B cell (primary cell): ENCODE data around the gene GJA1. TPM values are rescaled to one million over a fixed set of nuclear protein-coding genes. Genes with fewer than 3 reads are reported as not detected.
"Not testable (repeated sequence)": the region's sequence is repeated elsewhere in the genome, so short reads cannot be mapped to it uniquely, and the experiment has no call there.

ENCODE experiments used
- ATAC-seq: fragments of 200-7000 bp; cut with Tn5 transposase; one replicate; pipeline ENCODE4 v1.10.0; 2021; ENCODE audit warnings: low read depth, mild to moderate bottlenecking, moderate number of reproducible peaks, moderate library complexity
- CTCF ChIA-PET: fragments of 350-600 bp; sonication (Branson Sonifier 250); formaldehyde crosslinking; loops from one replicate; lab custom pipeline; 2021; ENCODE audit warnings: antibody characterized with exemption, inconsistent platforms; lab: Charles Lee
- POLR2A ChIA-PET: fragments of 350-600 bp; sonication (Branson Sonifier 250); formaldehyde crosslinking; loops from one replicate; lab custom pipeline; 2021; ENCODE audit warnings: antibody characterized with exemption; lab: Charles Lee
- DNase-seq: peaks from one replicate; pipeline ENCODE4 v3.0.0; 2013
- H2AFZ ChIP-seq: 2 replicates; pipeline ENCODE4 v1.6.1; 2012; ENCODE audit warnings: mild to moderate bottlenecking, low read depth, low read length; ENCODE audit not compliant: insufficient read depth, poor library complexity, severe bottlenecking
- H3K27ac ChIP-seq, 2 donors: 1 replicate in 1 of 2; 2 replicates in 1 of 2; pipeline ENCODE4 v1.5.1; 2012 to 2013; ENCODE audit warnings: low read length in 2 of 2, mild to moderate bottlenecking in 2 of 2, moderate library complexity in 1 of 2
- H3K27me3 ChIP-seq, 4 experiments: fragments of 200-600 bp in 1 of 4; sonication (generic) in 1 of 4; replicated peaks in 1 of 4; 1 replicate in 2 of 4; 2 replicates in 2 of 4; pipeline versions ENCODE4 v1.6.1 to v1.7.0; 2013 to 2016; ENCODE audit warnings: low read length in 3 of 4, mild to moderate bottlenecking in 2 of 4, mixed read lengths in 1 of 4, moderate library complexity in 1 of 4; ENCODE audit not compliant: insufficient read depth in 4 of 4, control insufficient read depth in 3 of 4; ENCODE audit errors: control extremely low read depth in 1 of 4
- H3K36me3 ChIP-seq, 2 experiments: replicated peaks in 1 of 2; 1 replicate in 1 of 2; 2 replicates in 1 of 2; pipeline versions ENCODE4 v1.6.1 to v1.7.1; 2013; ENCODE audit warnings: low read length in 1 of 2; ENCODE audit not compliant: insufficient read depth in 2 of 2, control insufficient read depth in 1 of 2; ENCODE audit errors: control extremely low read depth in 1 of 2, extremely low read depth in 1 of 2
- H3K4me1 ChIP-seq, 2 donors: fragments of 200-600 bp in 1 of 2; sonication (generic) in 1 of 2; 1 replicate in 1 of 2; 2 replicates in 1 of 2; pipeline versions ENCODE4 v1.5.1 to v1.6.1; 2013 to 2017; ENCODE audit warnings: low read length in 2 of 2; ENCODE audit not compliant: control insufficient read depth in 2 of 2, insufficient read depth in 2 of 2
- H3K4me2 ChIP-seq: replicated peaks from 2 replicates; pipeline ENCODE3; 2012; ENCODE audit warnings: mild to moderate bottlenecking, low read depth, low read length; ENCODE audit not compliant: poor library complexity, severe bottlenecking
- H3K4me3 ChIP-seq, 5 experiments: fragments of 200-600 bp in 1 of 5; sonication (generic) in 1 of 5; 1 replicate in 3 of 5; 2 replicates in 2 of 5; pipeline versions ENCODE4 v1.5.1 to v1.7.0; 2011 to 2016; ENCODE audit warnings: low read length in 4 of 5, mild to moderate bottlenecking in 4 of 5, low read depth in 2 of 5, control low read depth in 1 of 5, moderate library complexity in 1 of 5; ENCODE audit not compliant: insufficient read depth in 1 of 5; ENCODE audit errors: control extremely low read depth in 1 of 5, extremely low read depth in 1 of 5
- H3K79me2 ChIP-seq: fragments of 200-600 bp; sonication (generic); one replicate; pipeline ENCODE4 v1.6.0; 2016; ENCODE audit warnings: low read length; ENCODE audit not compliant: control insufficient read depth, insufficient read depth
- H3K9ac ChIP-seq: fragments of 200-600 bp; sonication (generic); 2 replicates; pipeline ENCODE4 v1.6.1; 2017; ENCODE audit warnings: mild to moderate bottlenecking, low read length, moderate library complexity
- H3K9me3 ChIP-seq, 3 donors: one replicate each; pipeline versions ENCODE4 v1.6.1 to v1.7.1; 2013; ENCODE audit warnings: low read length in 2 of 3; ENCODE audit not compliant: control insufficient read depth in 2 of 3, insufficient read depth in 1 of 3; ENCODE audit errors: control extremely low read depth in 1 of 3
- H4K20me1 ChIP-seq: 2 replicates; pipeline ENCODE4 v1.6.0; 2012; ENCODE audit warnings: mild to moderate bottlenecking, low read length; ENCODE audit not compliant: insufficient read depth, control insufficient read depth, poor library complexity, severe bottlenecking
- H3K27ac Mint-ChIP-seq: one replicate; pipeline ENCODE4 v1.8.0; 2021; ENCODE audit warnings: mixed read lengths
- H3K27me3 Mint-ChIP-seq: one replicate; pipeline ENCODE4 v1.8.0; 2021; ENCODE audit warnings: mixed read lengths
- H3K4me1 Mint-ChIP-seq: one replicate; pipeline ENCODE4 v1.8.0; 2021; ENCODE audit warnings: mixed read lengths
- H3K4me3 Mint-ChIP-seq: one replicate; pipeline ENCODE4 v1.8.0; 2021; ENCODE audit warnings: mixed read lengths
- H3K9me3 Mint-ChIP-seq: one replicate; pipeline ENCODE4 v1.8.0; 2022; ENCODE audit warnings: mixed read lengths; ENCODE audit not compliant: insufficient read depth
- WGBS: methylation state at CpG from one replicate; pipeline ENCODE4 v1.1.5; 2013; ENCODE audit warnings: missing lambda C conversion rate; ENCODE audit not compliant: insufficient coverage; 5-methylcytosine and 5-hydroxymethylcytosine counted together
- intact Hi-C: fragments of 100-400 bp; cut with micrococcal nuclease; formaldehyde crosslinking; loops from one replicate; pipeline ENCODE4 v1.10.0; 2022
- polyA plus RNA-seq: library from polyadenylated mRNA; depleted of rRNA; stranded (reverse); fragments of >200 nt; gene quantifications from 2 replicates; pipeline ENCODE4 v1.2.3, GENCODE V29; 2012
- total RNA-seq, 2 donors: library from RNA; stranded (reverse); fragments of 120-200 nt in 1 of 2; gene quantifications; 1 replicate in 1 of 2; 2 replicates in 1 of 2; pipeline versions ENCODE4 v1.2.3 to v1.2.4, GENCODE V29; 2013 to 2022
- TF ChIP-seq, protein P1 (sequence below): fragments of 200-600 bp; IDR thresholded peaks from one replicate; pipeline ENCODE4 v1.8.0; 2022; ENCODE audit warnings: antibody characterized with exemption, mild to moderate bottlenecking

The GJA1 gene
- total and polyA plus RNA-seq, 2 donors (not counting 1 experiment from before 2014, with no cell fraction given), result not detected

DNA sequence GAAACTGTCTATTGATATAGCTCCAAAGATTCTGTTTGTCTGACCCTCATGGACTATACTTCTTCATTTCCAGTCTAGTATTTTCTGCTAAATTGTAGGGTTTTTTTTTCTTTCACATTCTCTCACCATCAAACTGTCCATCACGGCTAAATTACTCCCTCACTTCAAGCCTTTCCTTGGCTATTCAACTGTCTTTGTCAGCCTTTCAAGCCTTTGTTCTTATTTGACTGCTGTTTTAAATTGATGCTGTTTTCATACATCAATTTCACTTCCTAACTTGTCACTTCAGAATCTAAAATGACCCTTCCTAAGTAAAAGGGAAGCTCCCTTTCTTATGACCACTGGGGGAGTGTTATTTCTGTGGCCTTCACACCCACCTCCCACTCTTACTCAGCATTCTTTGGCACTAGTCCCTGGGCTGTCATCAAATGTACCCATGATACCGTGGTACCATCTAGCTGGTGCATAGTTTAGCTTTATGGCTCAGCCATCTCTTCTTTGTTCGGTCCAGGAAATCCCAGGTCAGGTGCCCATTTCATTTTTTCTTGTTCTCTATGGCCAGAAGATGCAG, 8.6 kb downstream of the GJA1 start:
- H3K4me1 ChIP-seq, result no peaks in the 10 kb centered on the region
- Mint-ChIP-seq H3K9me3 (no peaks in the 10 kb centered on the region), H3K4me3 (no peak overlapping the region), H3K27me3 (peaks cover 13% of the 10 kb centered on the region), H3K27ac (no peak overlapping the region), H3K4me1 (no peaks in the 10 kb centered on the region)
- no peak overlapping the region for H3K27ac ChIP-seq
- H3K4me2 ChIP-seq, result no peak overlapping the region
- H3K9me3 ChIP-seq, result no peaks in the 10 kb centered on the region
- no peaks in the 10 kb centered on the region for H3K36me3 ChIP-seq
- DNase-seq (no peak), ATAC-seq (no peak)
- ChIA-PET POLR2A (no interaction called here), CTCF (no interaction called here)
- no peak overlapping the region for H2AFZ ChIP-seq
- TF ChIP-seq, protein P1, sequence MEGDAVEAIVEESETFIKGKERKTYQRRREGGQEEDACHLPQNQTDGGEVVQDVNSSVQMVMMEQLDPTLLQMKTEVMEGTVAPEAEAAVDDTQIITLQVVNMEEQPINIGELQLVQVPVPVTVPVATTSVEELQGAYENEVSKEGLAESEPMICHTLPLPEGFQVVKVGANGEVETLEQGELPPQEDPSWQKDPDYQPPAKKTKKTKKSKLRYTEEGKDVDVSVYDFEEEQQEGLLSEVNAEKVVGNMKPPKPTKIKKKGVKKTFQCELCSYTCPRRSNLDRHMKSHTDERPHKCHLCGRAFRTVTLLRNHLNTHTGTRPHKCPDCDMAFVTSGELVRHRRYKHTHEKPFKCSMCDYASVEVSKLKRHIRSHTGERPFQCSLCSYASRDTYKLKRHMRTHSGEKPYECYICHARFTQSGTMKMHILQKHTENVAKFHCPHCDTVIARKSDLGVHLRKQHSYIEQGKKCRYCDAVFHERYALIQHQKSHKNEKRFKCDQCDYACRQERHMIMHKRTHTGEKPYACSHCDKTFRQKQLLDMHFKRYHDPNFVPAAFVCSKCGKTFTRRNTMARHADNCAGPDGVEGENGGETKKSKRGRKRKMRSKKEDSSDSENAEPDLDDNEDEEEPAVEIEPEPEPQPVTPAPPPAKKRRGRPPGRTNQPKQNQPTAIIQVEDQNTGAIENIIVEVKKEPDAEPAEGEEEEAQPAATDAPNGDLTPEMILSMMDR, result no peak
- WGBS, result 83% methylated on average over 1 of the region's 3 CpGs
- H3K79me2 ChIP-seq, result no peaks in the 10 kb centered on the region
- peaks cover 0 to 14% (median 4%) of the 10 kb centered on the region in 4 experiments for H3K27me3 ChIP-seq
- H4K20me1 ChIP-seq, result no peaks in the 10 kb centered on the region
- no peak overlapping the region for H3K9ac ChIP-seq
- no peak overlapping the region for H3K4me3 ChIP-seq
- intact Hi-C loops, result no loop called here

DNA sequence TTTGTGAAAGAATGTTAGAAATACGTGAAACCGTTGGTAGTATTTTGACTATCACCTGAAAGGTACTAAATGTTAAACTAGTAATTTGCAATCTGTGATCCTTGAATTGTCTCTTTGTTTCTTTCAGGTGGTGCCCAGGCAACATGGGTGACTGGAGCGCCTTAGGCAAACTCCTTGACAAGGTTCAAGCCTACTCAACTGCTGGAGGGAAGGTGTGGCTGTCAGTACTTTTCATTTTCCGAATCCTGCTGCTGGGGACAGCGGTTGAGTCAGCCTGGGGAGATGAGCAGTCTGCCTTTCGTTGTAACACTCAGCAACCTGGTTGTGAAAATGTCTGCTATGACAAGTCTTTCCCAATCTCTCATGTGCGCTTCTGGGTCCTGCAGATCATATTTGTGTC, 11.3 kb downstream of the GJA1 start:
- ATAC-seq, H3K9me3 ChIP-seq, H3K4me3 ChIP-seq, H3K9ac ChIP-seq, POLR2A ChIA-PET, H3K9me3 Mint-ChIP-seq, H3K79me2 ChIP-seq, H3K27me3 Mint-ChIP-seq, H3K4me2 ChIP-seq, H3K4me3 Mint-ChIP-seq, H3K4me1 ChIP-seq, DNase-seq, H3K27ac ChIP-seq, H3K4me1 Mint-ChIP-seq, H3K36me3 ChIP-seq, H2AFZ ChIP-seq, CTCF ChIA-PET, intact Hi-C loops, H3K27ac Mint-ChIP-seq, H3K27me3 ChIP-seq, H4K20me1 ChIP-seq: not testable (repeated sequence)
- whole genome bisulfite sequencing, result 96% methylated on average over 5 of the region's 7 CpGs

DNA sequence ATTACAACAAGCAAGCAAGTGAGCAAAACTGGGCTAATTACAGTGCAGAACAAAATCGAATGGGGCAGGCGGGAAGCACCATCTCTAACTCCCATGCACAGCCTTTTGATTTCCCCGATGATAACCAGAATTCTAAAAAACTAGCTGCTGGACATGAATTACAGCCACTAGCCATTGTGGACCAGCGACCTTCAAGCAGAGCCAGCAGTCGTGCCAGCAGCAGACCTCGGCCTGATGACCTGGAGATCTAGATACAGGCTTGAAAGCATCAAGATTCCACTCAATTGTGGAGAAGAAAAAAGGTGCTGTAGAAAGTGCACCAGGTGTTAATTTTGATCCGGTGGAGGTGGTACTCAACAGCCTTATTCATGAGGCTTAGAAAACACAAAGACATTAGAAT, 12.3 kb downstream of the GJA1 start:
- H3K36me3 ChIP-seq, H3K27me3 ChIP-seq, H3K4me1 Mint-ChIP-seq, H2AFZ ChIP-seq, H3K9me3 ChIP-seq, H3K4me3 Mint-ChIP-seq, H4K20me1 ChIP-seq, H3K4me2 ChIP-seq, DNase-seq, H3K79me2 ChIP-seq, H3K4me3 ChIP-seq, H3K4me1 ChIP-seq, H3K27ac ChIP-seq, CTCF ChIA-PET, H3K27ac Mint-ChIP-seq, intact Hi-C loops, ATAC-seq, H3K9ac ChIP-seq, H3K27me3 Mint-ChIP-seq, H3K9me3 Mint-ChIP-seq, POLR2A ChIA-PET: not testable (repeated sequence)
- WGBS, result 100% methylated on average over 5 of the region's 7 CpGs
